GM18517 (cell line): Measurements from ENCODE around the gene KLRK1.
"Not testable (repeated sequence)": the region's sequence is repeated elsewhere in the genome, so short reads cannot be mapped to it uniquely, and the experiment has no call there.

Source experiments
- ATAC-seq: cut with Tn5 transposase; IDR thresholded peaks from one replicate; pipeline ENCODE4 v1.9.1; 2021; ENCODE audit warnings: mild to moderate bottlenecking, moderate library complexity; ENCODE audit not compliant: unreplicated experiment

KLRK1 gene

GRCh38 chr12:10390991-10391390, 1.1 kb upstream of the KLRK1 start:
- ATAC-seq: not testable (repeated sequence)

- ATAC-seq: no peak
Measured at GRCh38 chr12:10388624-10389413, 1.0 kb downstream of the KLRK1 start.

GRCh38 chr12:10387498-10387897, 2.3 kb downstream of the KLRK1 start:
- not testable (repeated sequence) for ATAC-seq

GRCh38 chr12:10386857-10387256, 3.0 kb downstream of the KLRK1 start:
- ATAC-seq: no peak

- ATAC-seq: no peak
Measured at GRCh38 chr12:10385166-10385613, 4.7 kb downstream of the KLRK1 start.

GRCh38 chr12:10384191-10384590, 5.7 kb downstream of the KLRK1 start:
- ATAC-seq: no peak

GRCh38 chr12:10381928-10382628, 7.8 kb downstream of the KLRK1 start:
- no peak for ATAC-seq

GRCh38 chr12:10378737-10379136, 11.1 kb downstream of the KLRK1 start:
- not testable (repeated sequence) for ATAC-seq

GRCh38 chr12:10374624-10375018, 15.2 kb downstream of the KLRK1 start:
- ATAC-seq: no peak

- ATAC-seq: no peak
Measured at GRCh38 chr12:10372559-10372958, 17.3 kb downstream of the KLRK1 start.

GRCh38 chr12:10371893-10372535, 17.8 kb downstream of the KLRK1 start:
- not testable (repeated sequence) for ATAC-seq

GRCh38 chr12:10369557-10370415, 20.1 kb downstream of the KLRK1 start:
- no peak for ATAC-seq

- no peak for ATAC-seq
Measured at GRCh38 chr12:10368206-10369171, 21.4 kb downstream of the KLRK1 start.

GRCh38 chr12:10367714-10368113, 22.1 kb downstream of the KLRK1 start:
- ATAC-seq: not testable (repeated sequence)

GRCh38 chr12:10366875-10367274, 23.0 kb downstream of the KLRK1 start:
- no peak for ATAC-seq

GRCh38 chr12:10365696-10366405, 24.0 kb downstream of the KLRK1 start:
- no peak for ATAC-seq

GRCh38 chr12:10364815-10365622, 24.8 kb downstream of the KLRK1 start:
- ATAC-seq: peak; percentile 68
